ENCODE measurements around the gene SMIM14. TPM values are rescaled to one million over a fixed set of nuclear protein-coding genes. Genes with fewer than 3 reads are reported as not detected.
A peak's percentile ranks its signal among the peaks of the same experiment; 100 is the strongest.

SMIM14 gene
- total RNA-seq, 1 experiment from 2014 or later, result 32.3 TPM

GRCh38 chr4:39626261-39626660, 12.4 kb downstream of the SMIM14 start:
- Mint-ChIP-seq H3K27me3 (ENCODE audit: low read depth) (no peaks in the 10 kb centered on the region), H3K27ac (peak overlapping the region; percentile 54; the same call in 1 of the 2 replicates), H3K9me3 (no peaks in the 10 kb centered on the region; the same call in 1 of the 2 replicates), H3K4me3 (no peak overlapping the region), H3K4me1 (peaks cover 28% of the 10 kb centered on the region), H3K36me3 (peaks cover 9% of the 10 kb centered on the region)
- no peak for DNase-seq (ENCODE audit: low spot score)
- TF ChIP-seq ZNF512 (CRISPR knock-in tag; IDR thresholded peaks at IDR 0.05; ENCODE audit: borderline replicate concordance), result no peak
- no peak for TF ChIP-seq RORB (CRISPR knock-in tag; IDR thresholded peaks at IDR 0.05)
- no peak for TF ChIP-seq ZNF317 (CRISPR knock-in tag; IDR thresholded peaks at IDR 0.05; ENCODE audit: borderline replicate concordance, low read depth)
- TF ChIP-seq STAT6 (CRISPR knock-in tag; conservative IDR thresholded peaks at IDR 0.05; ENCODE audit: low read depth), result no peak
- no peak for TF ChIP-seq AFF4 (CRISPR knock-in tag; IDR thresholded peaks at IDR 0.05; ENCODE audit: borderline replicate concordance)
- TF ChIP-seq ZBTB21 (CRISPR knock-in tag; IDR thresholded peaks at IDR 0.05; ENCODE audit: borderline replicate concordance), result no peak
- TF ChIP-seq FOXK1 (CRISPR knock-in tag; IDR thresholded peaks at IDR 0.05), result no peak
- no peak for TF ChIP-seq CREM (CRISPR knock-in tag; IDR thresholded peaks at IDR 0.05)
- no peak for TF ChIP-seq USF1 (CRISPR knock-in tag; IDR thresholded peaks at IDR 0.05)
- no peak for TF ChIP-seq ZNF263 (CRISPR knock-in tag; IDR thresholded peaks at IDR 0.05; ENCODE audit: low read depth)
- TF ChIP-seq ZNF416 (CRISPR knock-in tag; IDR thresholded peaks at IDR 0.05), result no peak
- no peak for TF ChIP-seq ZNF232 (CRISPR knock-in tag; IDR thresholded peaks at IDR 0.05)
- no peak for TF ChIP-seq ATF1 (CRISPR knock-in tag; IDR thresholded peaks at IDR 0.05)
- no peak for TF ChIP-seq IRF1 (CRISPR knock-in tag; IDR thresholded peaks at IDR 0.05)
- TF ChIP-seq NFE2L1 (CRISPR knock-in tag; IDR thresholded peaks at IDR 0.05), result no peak
- TF ChIP-seq ZBTB43 (CRISPR knock-in tag; IDR thresholded peaks at IDR 0.05), result no peak
- TF ChIP-seq AR (CRISPR knock-in tag; IDR thresholded peaks at IDR 0.05), result no peak
- CTCF ChIA-PET, result no interaction called here
- no peak for ATAC-seq
- POLR2A ChIA-PET, result interaction anchor here (0.6 kb wide), 1 partner anchor 169 kb away, joined by 3 read pairs; no protein-coding TSS in a partner anchor

Data from WTC11 (cell line).